H1 (cell line): ENCODE measurements around the gene PDZD2. TPM values are rescaled to one million over a fixed set of nuclear protein-coding genes. Genes with fewer than 3 reads are reported as not detected.

Experiments
- CTCF ChIA-PET: fragments of 300-600 bp; sonication (Branson Sonifier 250); formaldehyde crosslinking; loops from one replicate; lab custom pipeline; 2021; ENCODE audit not compliant: partially characterized antibody; lab: Charles Lee
- POLR2A ChIA-PET: fragments of 300-600 bp; sonication (Branson Sonifier 250); formaldehyde crosslinking; loops from one replicate; lab custom pipeline; 2021; ENCODE audit warnings: inconsistent platforms; ENCODE audit not compliant: partially characterized antibody; lab: Charles Lee
- DNase-seq, 2 experiments: peaks; one replicate each; pipeline versions ENCODE4 v3.0.0 to v3.0.0-alpha.2; 2010 to 2022; ENCODE audit warnings: low spot score in 2 of 2, low read depth in 1 of 2, mixed read lengths in 1 of 2
- FAIRE-seq: peaks from 2 replicates; lab custom pipeline; 2011; peaks lifted over from hg19 to GRCh38; lab: Jason Lieb, UNC
- H2AFZ ChIP-seq: 2 replicates; pipeline ENCODE4 v1.8.1; 2012; ENCODE audit warnings: low read length, inconsistent platforms
- H2AK5ac ChIP-seq: 2 replicates; pipeline ENCODE4 v1.6.1; 2013; ENCODE audit warnings: low read depth, low read length
- H2BK120ac ChIP-seq: replicated peaks from 2 replicates; pipeline ENCODE3; 2013; ENCODE audit warnings: low read depth, low read length, inconsistent platforms
- H2BK12ac ChIP-seq: 2 replicates; pipeline ENCODE4 v1.6.1; 2013; ENCODE audit warnings: low read depth, low read length
- H2BK15ac ChIP-seq: 2 replicates; pipeline ENCODE4 v1.6.1; 2013; ENCODE audit warnings: low read length
- H2BK20ac ChIP-seq: 2 replicates; pipeline ENCODE4 v1.6.1; 2013; ENCODE audit warnings: low read length
- H2BK5ac ChIP-seq: 2 replicates; pipeline ENCODE4 v1.6.1; 2013; ENCODE audit warnings: low read depth, low read length
- H3K14ac ChIP-seq: 2 replicates; pipeline ENCODE4 v1.6.1; 2013; ENCODE audit warnings: inconsistent platforms; ENCODE audit not compliant: insufficient read length
- H3K18ac ChIP-seq: 2 replicates; pipeline ENCODE4 v1.6.1; 2013; ENCODE audit warnings: low read length; ENCODE audit errors: extremely low read depth
- H3K23ac ChIP-seq: 2 replicates; pipeline ENCODE4 v1.6.1; 2013; ENCODE audit warnings: inconsistent platforms; ENCODE audit not compliant: insufficient read length
- H3K23me2 ChIP-seq: 2 replicates; pipeline ENCODE4 v1.6.1; 2013; ENCODE audit warnings: low read depth, low read length
- H3K27ac ChIP-seq: 2 replicates; pipeline ENCODE4 v1.6.1; 2011; ENCODE audit warnings: low read depth, low read length, inconsistent platforms
- H3K27me3 ChIP-seq, 4 experiments: replicated peaks in 1 of 4; 1 replicate in 1 of 4; 2 replicates in 3 of 4; pipeline versions ENCODE4 v1.6.1 to v1.8.1; 2011 to 2013; ENCODE audit warnings: low read length in 3 of 4, mild to moderate bottlenecking in 3 of 4, inconsistent platforms in 2 of 4, mixed read lengths in 2 of 4, moderate library complexity in 1 of 4; ENCODE audit not compliant: control insufficient read depth in 3 of 4, insufficient read depth in 3 of 4; ENCODE audit errors: extremely low read depth in 1 of 4
- H3K36me3 ChIP-seq, 4 experiments: 2 replicates each; pipeline versions ENCODE4 v1.6.1 to v1.8.1; 2011 to 2013; ENCODE audit warnings: mild to moderate bottlenecking in 4 of 4, low read length in 3 of 4, moderate library complexity in 2 of 4, control low read depth in 1 of 4, inconsistent platforms in 1 of 4; ENCODE audit not compliant: insufficient read depth in 4 of 4, control insufficient read depth in 2 of 4
- H3K4ac ChIP-seq: replicated peaks from 2 replicates; pipeline ENCODE3; 2013; ENCODE audit warnings: low read length, low read depth, mixed read lengths, inconsistent platforms; ENCODE audit not compliant: insufficient read length
- H3K4me1 ChIP-seq, 4 experiments: replicated peaks in 1 of 4; 1 replicate in 1 of 4; 2 replicates in 3 of 4; pipeline versions ENCODE4 v1.6.1 to v1.8.1; 2011 to 2013; ENCODE audit warnings: low read length in 3 of 4, inconsistent platforms in 2 of 4, mixed read lengths in 1 of 4; ENCODE audit not compliant: insufficient read depth in 4 of 4, control insufficient read depth in 3 of 4
- H3K4me2 ChIP-seq, 2 experiments: 2 replicates each; pipeline versions ENCODE4 v1.6.1 to v1.8.1; 2011 to 2013; ENCODE audit warnings: low read depth in 2 of 2, low read length in 2 of 2, control low read depth in 1 of 2, inconsistent platforms in 1 of 2, mild to moderate bottlenecking in 1 of 2; ENCODE audit not compliant: insufficient read depth in 1 of 2
- H3K4me3 ChIP-seq, 4 experiments: fragments of 200-600, 300-600 bp in 1 of 4; sonication (generic), shearing (Covaris generic), sonication (Bioruptor Twin) in 1 of 4; 2 replicates each; pipeline versions ENCODE4 v1.5.1 to v1.8.1; 2011 to 2016; ENCODE audit warnings: low read length in 4 of 4, low read depth in 3 of 4, control low read depth in 2 of 4, inconsistent platforms in 2 of 4, mild to moderate bottlenecking in 2 of 4, mixed read lengths in 1 of 4, moderate library complexity in 1 of 4; ENCODE audit not compliant: insufficient read depth in 2 of 4; ENCODE audit errors: extremely low read depth in 1 of 4
- H3K56ac ChIP-seq: replicated peaks from 2 replicates; pipeline ENCODE3; 2013; ENCODE audit warnings: low read depth, mild to moderate bottlenecking, mixed read lengths, low read length, inconsistent platforms; ENCODE audit not compliant: insufficient read length
- H3K79me1 ChIP-seq: 2 replicates; pipeline ENCODE4 v1.6.1; 2013; ENCODE audit warnings: low read depth, low read length, control low read depth
- H3K79me2 ChIP-seq, 2 experiments: 2 replicates each; pipeline versions ENCODE4 v1.6.1 to v1.8.1; 2012 to 2013; ENCODE audit warnings: low read length in 2 of 2, mild to moderate bottlenecking in 2 of 2, inconsistent platforms in 1 of 2; ENCODE audit not compliant: insufficient read depth in 2 of 2, control insufficient read depth in 1 of 2
- H3K9ac ChIP-seq, 4 experiments: replicated peaks in 1 of 4; 1 replicate in 1 of 4; 2 replicates in 3 of 4; pipeline versions ENCODE4 v1.6.1 to v1.8.1; 2011 to 2013; ENCODE audit warnings: low read depth in 3 of 4, low read length in 3 of 4, control low read depth in 2 of 4, mild to moderate bottlenecking in 2 of 4, moderate library complexity in 2 of 4, inconsistent platforms in 1 of 4; ENCODE audit errors: extremely low read depth in 1 of 4
- H3K9me3 ChIP-seq, 2 experiments: 2 replicates each; pipeline versions ENCODE4 v1.6.1 to v1.8.1; 2012 to 2013; ENCODE audit warnings: mild to moderate bottlenecking in 2 of 2, moderate library complexity in 2 of 2, control low read depth in 1 of 2, inconsistent platforms in 1 of 2, low read depth in 1 of 2, low read length in 1 of 2, mixed read lengths in 1 of 2; ENCODE audit not compliant: insufficient read depth in 2 of 2
- H4K20me1 ChIP-seq, 2 experiments: replicated peaks in 1 of 2; 2 replicates each; pipeline versions ENCODE3 to v1.8.1; 2011 to 2013; ENCODE audit warnings: inconsistent platforms in 2 of 2, low read length in 2 of 2, mild to moderate bottlenecking in 1 of 2; ENCODE audit not compliant: insufficient read depth in 2 of 2, control insufficient read depth in 1 of 2
- H4K5ac ChIP-seq: 2 replicates; pipeline ENCODE4 v1.6.1; 2013; ENCODE audit warnings: low read length, low read depth, mixed read lengths, inconsistent platforms; ENCODE audit not compliant: insufficient read length
- H4K8ac ChIP-seq: 2 replicates; pipeline ENCODE4 v1.8.0; 2013; ENCODE audit warnings: mild to moderate bottlenecking, moderate library complexity, low read length, inconsistent platforms; ENCODE audit not compliant: insufficient read depth; ENCODE audit errors: extremely low read depth
- H4K91ac ChIP-seq: replicated peaks from 2 replicates; pipeline ENCODE3; 2013; ENCODE audit warnings: low read length, mixed read lengths, inconsistent platforms; ENCODE audit not compliant: insufficient read length
- CHD1 ChIP-seq: IDR thresholded peaks from 2 replicates; pipeline ENCODE4 v1.6.1; 2012; ENCODE audit warnings: low read depth, low read length, improper control_type of control experiment
- GTF2F1 ChIP-seq: IDR thresholded peaks from 2 replicates; pipeline ENCODE4 v1.6.1; 2012; ENCODE audit warnings: low read depth, low read length, improper control_type of control experiment, borderline replicate concordance
- HDAC2 ChIP-seq, 2 experiments: fragments of 300-600 bp in 1 of 2; sonication (generic) in 1 of 2; IDR thresholded peaks; 2 replicates each; pipeline ENCODE4 v1.6.1; 2011 to 2012; ENCODE audit warnings: low read depth in 2 of 2, low read length in 2 of 2, mild to moderate bottlenecking in 2 of 2, moderate library complexity in 2 of 2, borderline replicate concordance in 1 of 2, inconsistent platforms in 1 of 2
- SAP30 ChIP-seq: fragments of 300-600 bp; sonication (generic); IDR thresholded peaks from 2 replicates; pipeline ENCODE4 v1.7.1; 2012; ENCODE audit warnings: low read length, moderate library complexity, mild to moderate bottlenecking, inconsistent platforms; ENCODE audit not compliant: insufficient read depth, insufficient replicate concordance
- SIN3A ChIP-seq, 2 experiments: IDR thresholded peaks in 1 of 2; conservative IDR thresholded peaks in 1 of 2; 2 replicates each; pipeline ENCODE4 v1.6.1; 2011 to 2012; ENCODE audit warnings: low read length in 2 of 2, improper control_type of control experiment in 1 of 2, low read depth in 1 of 2, mild to moderate bottlenecking in 1 of 2
- SIRT6 ChIP-seq: IDR thresholded peaks from one replicate; pipeline ENCODE4 v1.7.1; 2012; ENCODE audit warnings: low read length, inconsistent platforms
- SIX5 ChIP-seq: IDR thresholded peaks from 2 replicates; pipeline ENCODE4 v1.6.1; 2011; ENCODE audit warnings: mild to moderate bottlenecking, low read depth, low read length
- SP1 ChIP-seq: IDR thresholded peaks from 2 replicates; pipeline ENCODE4 v1.6.1; 2011; ENCODE audit warnings: low read depth, low read length
- SUZ12 ChIP-seq: fragments of 200-600 bp; sonication (generic); IDR thresholded peaks from 2 replicates; pipeline ENCODE4 v1.6.1; 2012; ENCODE audit warnings: mild to moderate bottlenecking, inconsistent platforms, low read length, moderate library complexity, mixed read lengths
- TAF1 ChIP-seq: IDR thresholded peaks from 2 replicates; pipeline ENCODE4 v1.6.1; 2011; ENCODE audit warnings: mild to moderate bottlenecking, low read depth, low read length
- TAF7 ChIP-seq: optimal IDR thresholded peaks from 2 replicates; pipeline ENCODE3; 2011; ENCODE audit warnings: low read depth, mild to moderate bottlenecking, inconsistent platforms, low read length, moderate library complexity, borderline replicate concordance
- WGBS, 2 experiments: shearing (Covaris generic) in 1 of 2; methylation state at CpG; one replicate each; pipeline versions ENCODE4 v1.1.6 to v1.1.7; 2013 to 2015; ENCODE audit warnings: low lambda C conversion rate in 2 of 2, mixed read lengths in 2 of 2, inconsistent platforms in 1 of 2, low coverage in 1 of 2, missing lambda C conversion rate in 1 of 2; ENCODE audit not compliant: insufficient replicate concordance in 2 of 2, insufficient coverage in 1 of 2, insufficient read length in 1 of 2; ENCODE audit errors: extremely low coverage in 1 of 2, missing lambda C conversion rate in 1 of 2; 5-methylcytosine and 5-hydroxymethylcytosine counted together
- polyA plus RNA-seq, 7 experiments: library from polyadenylated mRNA; depleted of rRNA in 3 of 7; stranded (reverse) in 5 of 7; unstranded in 2 of 7; fragments of >200 nt in 5 of 7; fragments of 200-250 nt in 2 of 7; gene quantifications; 1 replicate in 5 of 7; 2 replicates in 1 of 7; 4 replicates in 1 of 7; pipeline versions ENCODE4 v1.2.1 to v1.2.3, GENCODE V29; 2011 to 2013; ENCODE audit warnings: missing spikeins in 2 of 7, mixed read lengths in 2 of 7
- total RNA-seq: library from RNA; stranded (reverse); fragmentation: NEBNext Ultra II Directional; extraction: Animal tissue kit (Norgen Biotek cat#: 25700); gene quantifications from 2 replicates; pipeline ENCODE4 v1.2.1, GENCODE V29; 2021

Gene PDZD2
- total and polyA plus RNA-seq, 2 of the 8 experiments (the other 6 are each of a cell fraction or from before 2014, with no cell fraction given) = 1.2 to 6.8 TPM

DNA sequence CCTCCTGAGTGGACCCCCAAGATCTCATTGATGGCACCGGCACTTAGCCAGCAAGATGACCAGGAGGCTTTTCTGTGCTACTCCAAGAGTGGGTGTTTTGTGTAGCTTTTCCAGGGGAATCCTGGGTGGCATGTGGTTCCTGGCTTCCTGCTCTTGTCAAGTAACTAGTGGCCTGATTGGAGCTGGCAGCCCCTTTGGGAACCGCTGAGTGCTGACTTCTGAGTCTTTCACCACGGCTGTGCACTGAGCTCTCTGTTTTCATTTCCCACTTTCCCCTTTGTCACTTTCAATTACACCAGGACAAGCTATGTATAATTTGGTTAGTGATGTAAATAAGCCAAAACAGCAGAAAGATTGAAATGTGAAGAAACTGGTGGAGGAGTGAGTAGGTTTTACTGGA is 279.8 kb downstream of the PDZD2 start:
- Histone ChIP-seq H3K4me2 (no peak overlapping the region), H3K9ac (no peak overlapping the region), H4K5ac (no peak overlapping the region), H2AFZ (no peak overlapping the region), H4K91ac (no peak overlapping the region), H3K4ac (no peak overlapping the region), H4K20me1 (no peaks in the 10 kb centered on the region), H4K8ac (no peak overlapping the region), H3K23me2 (no peaks in the 10 kb centered on the region), H3K14ac (no peak overlapping the region), H3K9me3 (no peaks in the 10 kb centered on the region), H2BK20ac (no peak overlapping the region), H3K79me1 (no peaks in the 10 kb centered on the region), H2BK12ac (no peak overlapping the region), H2BK5ac (no peak overlapping the region), H3K36me3 (no peaks in the 10 kb centered on the region), H2AK5ac (no peak overlapping the region), H2BK15ac (no peak overlapping the region), H3K79me2 (no peaks in the 10 kb centered on the region), H3K18ac (no peak overlapping the region), H3K4me1 (no peaks in the 10 kb centered on the region), H3K27ac (no peak overlapping the region), H3K27me3 (no peaks in the 10 kb centered on the region), H3K23ac (no peak overlapping the region), H3K4me3 (no peak overlapping the region), H3K56ac (no peak overlapping the region), H2BK120ac (no peak overlapping the region)
- FAIRE-seq (no peak), DNase-seq (no peak)
- CTCF ChIA-PET = interaction anchor here (0.6 to 2.0 kb wide), 12 partner anchors 9 to 1408 kb away, joined by 3 to 8 read pairs (median 4); no protein-coding TSS in a partner anchor
- WGBS, 2 experiments = 81% methylated on average over 3 of the region's 3 CpGs; no CpG with 5 or more reads in 1 of the 2 experiments
- TF ChIP-seq SUZ12 (no peak), SP1 (no peak), HDAC2 (IDR thresholded peaks at IDR 0.05; ENCODE audit: borderline replicate concordance in 1 of 2, low read depth in 2 of 2, low read length in 2 of 2) (no peak), GTF2F1 (no peak), SAP30 (no peak), TAF1 (no peak), SIN3A (conservative IDR thresholded peaks at IDR 0.05 in 1 of 2, IDR thresholded peaks at IDR 0.05 in 1 of 2; ENCODE audit: low read depth in 1 of 2, low read length in 2 of 2) (no peak), SIX5 (no peak), CHD1 (no peak), SIRT6 (no peak), TAF7 (no peak)
- POLR2A ChIA-PET = interaction anchor here (0.6 kb wide), 2 partner anchors 12 to 365 kb away, joined by 3 read pairs; no protein-coding TSS in a partner anchor
